Posterior cingulate gyrus (tissue), 11 donors: ENCODE results near the gene TMEM234.

Experiments
- DNase-seq, 10 donors: peaks; one replicate each; pipeline versions ENCODE4 v3.0.0 to v3.0.0-alpha.2; 2020 to 2021; ENCODE audit warnings: mixed read lengths in 3 of 10
- intact Hi-C: fragments of 100-400 bp; cut with DNase I; formaldehyde crosslinking; loops from one replicate; pipeline ENCODE4 v1.15.1; 2023

The TMEM234 gene

DNA sequence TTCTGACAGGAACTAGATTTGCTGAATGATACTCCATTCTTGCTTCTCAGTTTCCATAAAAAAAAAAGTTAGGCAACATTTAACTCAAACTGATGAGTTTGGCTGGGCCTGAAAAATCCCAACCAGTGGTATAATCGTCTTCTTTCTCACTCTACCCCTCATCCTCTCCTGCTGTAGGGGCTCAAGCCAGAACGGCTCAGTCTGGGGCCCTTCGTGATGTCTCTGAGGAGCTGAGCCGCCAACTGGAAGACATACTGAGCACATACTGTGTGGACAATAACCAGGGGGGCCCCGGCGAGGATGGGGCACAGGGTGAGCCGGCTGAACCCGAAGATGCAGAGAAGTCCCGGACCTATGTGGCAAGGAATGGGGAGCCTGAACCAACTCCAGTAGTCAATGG lies 41.1 kb downstream of the TMEM234 start:
- intact Hi-C loops: no loop called here
- DNase-seq: peak in 1 of 10 donors; percentile 65

DNA sequence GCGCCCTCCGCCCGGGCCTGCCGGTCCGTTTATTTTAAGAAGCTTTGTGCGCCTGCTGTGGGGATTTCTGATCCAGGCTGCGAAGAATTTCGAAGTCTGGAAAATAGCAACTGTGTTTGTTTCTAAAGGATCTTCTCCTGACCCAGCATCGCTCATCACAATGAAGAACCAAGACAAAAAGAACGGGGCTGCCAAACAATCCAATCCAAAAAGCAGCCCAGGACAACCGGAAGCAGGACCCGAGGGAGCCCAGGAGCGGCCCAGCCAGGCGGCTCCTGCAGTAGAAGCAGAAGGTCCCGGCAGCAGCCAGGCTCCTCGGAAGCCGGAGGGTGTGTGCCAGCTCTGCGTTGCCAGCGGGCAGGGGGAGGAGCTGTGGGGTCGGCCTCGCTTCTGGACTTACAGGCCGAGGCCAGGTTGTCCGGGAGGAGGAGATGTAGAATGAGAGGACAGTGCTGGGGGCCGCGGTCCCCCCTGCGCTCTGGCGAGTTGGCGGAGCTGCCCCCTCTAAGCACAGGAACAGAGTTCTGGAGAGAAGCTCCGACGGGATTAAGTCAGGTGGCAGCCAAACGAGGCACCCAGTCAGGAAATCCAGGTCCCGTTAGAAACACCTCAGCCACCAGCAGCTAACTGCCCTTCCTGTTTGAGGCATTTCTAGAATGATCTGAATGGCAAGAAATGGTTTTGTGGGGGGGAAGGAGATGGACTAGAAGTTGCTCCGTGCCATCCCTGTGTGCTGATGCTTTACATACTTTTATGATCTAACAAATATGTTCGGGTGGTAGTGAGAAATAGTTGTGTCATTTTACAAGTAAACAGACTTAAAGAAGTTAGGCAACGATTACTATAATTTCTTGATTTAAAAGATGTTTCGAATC lies 41.7 kb downstream of the TMEM234 start:
- peak in 5 of 10 donors; percentile 26 to 90 (median 80) for DNase-seq
- intact Hi-C loops: no loop called here

DNA sequence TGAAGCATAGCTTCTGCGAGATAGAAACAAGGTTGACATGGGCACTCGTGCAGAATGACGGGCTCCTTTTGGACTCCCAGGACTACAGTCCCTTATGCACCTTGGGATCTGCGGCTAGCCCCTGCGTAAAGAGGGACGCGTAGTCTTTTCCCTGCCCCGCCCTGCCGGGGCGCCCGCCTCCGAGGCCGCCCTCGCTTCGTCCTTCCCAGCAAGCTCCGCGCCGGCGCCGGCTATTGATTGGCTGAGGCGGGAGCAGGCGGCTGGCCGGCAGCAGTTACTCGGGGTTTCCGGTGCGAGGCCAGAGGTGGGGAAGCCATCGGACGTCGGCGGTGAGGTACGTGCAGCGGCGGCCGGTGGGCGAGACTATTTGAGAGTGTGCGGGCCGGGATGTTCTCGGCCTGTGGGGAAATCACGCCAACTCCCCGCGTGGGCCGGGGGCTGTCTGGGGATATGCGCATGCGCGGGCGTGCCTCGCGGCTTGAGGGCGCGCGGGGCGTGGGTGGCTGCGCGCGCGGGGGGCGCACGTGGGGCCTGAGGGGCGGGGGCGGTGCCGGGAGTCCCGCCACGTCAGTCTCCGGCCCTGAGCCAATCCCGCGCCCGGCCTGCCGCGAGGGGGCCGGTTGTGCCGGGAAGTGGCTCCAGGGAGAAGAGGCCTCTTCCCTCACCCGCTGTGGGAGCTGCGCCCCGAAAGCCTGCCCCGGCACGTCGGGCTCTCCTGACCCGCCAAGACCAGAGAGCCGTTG lies 42.5 kb downstream of the TMEM234 start, which contains the start of gene TXLNA:
Gene TXLNA, plus strand, starts transcription at position 233 of the 743 bp plus-strand sequence. CDS start 671 bp downstream, outside the sequence.
- DNase-seq: peak; percentile 92 to 99 (median 94)
- intact Hi-C loops: loop anchor here (10.0 kb wide), 1 partner anchor 65 kb away; no protein-coding TSS in a partner anchor

DNA sequence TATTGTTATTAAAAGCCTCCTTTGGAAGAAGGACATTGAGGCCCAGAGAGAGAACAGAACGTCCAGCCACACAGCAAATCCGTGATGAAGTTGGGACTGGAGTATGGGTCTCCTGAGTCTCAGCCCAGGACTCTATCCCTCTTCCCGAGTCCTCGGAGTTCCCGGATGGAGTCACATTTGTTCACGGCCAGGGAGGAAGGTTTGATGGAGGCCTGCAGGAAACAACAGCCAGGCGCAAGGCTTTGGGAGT lies 43.0 kb downstream of the TMEM234 start:
- intact Hi-C loops: loop anchor here (10.0 kb wide), 1 partner anchor 64 kb away; no protein-coding TSS in a partner anchor
- no peak for DNase-seq

DNA sequence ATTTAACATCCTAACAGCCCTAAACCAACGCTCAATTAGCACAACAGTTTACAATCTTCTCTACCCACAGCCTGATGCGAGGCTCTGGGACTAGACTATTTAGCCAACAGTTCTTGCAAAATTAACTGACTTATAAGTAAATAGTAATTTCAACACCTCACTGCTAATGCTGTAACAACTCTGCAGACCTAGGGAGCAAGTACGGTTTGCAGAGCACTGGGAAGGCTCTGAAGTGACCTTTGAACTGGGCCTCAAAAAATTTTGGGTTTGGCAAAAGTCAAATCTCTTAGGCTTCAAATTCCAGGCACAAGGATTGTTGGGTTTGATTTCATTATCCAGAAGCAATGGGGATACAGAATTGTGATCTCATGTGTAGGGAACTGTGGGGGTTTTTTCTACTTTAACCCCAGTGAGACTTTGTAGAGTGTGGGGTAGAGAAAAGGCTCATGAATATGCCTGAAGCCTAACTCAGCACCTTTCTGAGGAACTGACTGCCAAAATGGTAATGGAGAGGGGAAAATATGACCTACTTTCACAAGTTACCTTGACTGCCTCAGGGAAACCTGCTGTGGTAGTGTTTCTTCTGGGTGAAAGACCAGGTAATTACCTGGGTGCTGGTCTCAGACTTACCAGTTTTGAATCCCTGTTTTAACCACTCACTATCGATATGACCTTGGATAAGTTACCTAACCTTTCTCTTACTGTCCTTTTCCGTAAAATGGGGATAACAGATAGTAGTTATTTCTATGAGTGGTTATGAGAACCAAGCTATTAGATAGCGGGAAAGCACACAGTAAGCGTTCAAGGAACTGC lies 43.6 kb downstream of the TMEM234 start:
- intact Hi-C loops: loop anchor here (10.0 kb wide), 1 partner anchor 64 kb away; no protein-coding TSS in a partner anchor
- DNase-seq: no peak

DNA sequence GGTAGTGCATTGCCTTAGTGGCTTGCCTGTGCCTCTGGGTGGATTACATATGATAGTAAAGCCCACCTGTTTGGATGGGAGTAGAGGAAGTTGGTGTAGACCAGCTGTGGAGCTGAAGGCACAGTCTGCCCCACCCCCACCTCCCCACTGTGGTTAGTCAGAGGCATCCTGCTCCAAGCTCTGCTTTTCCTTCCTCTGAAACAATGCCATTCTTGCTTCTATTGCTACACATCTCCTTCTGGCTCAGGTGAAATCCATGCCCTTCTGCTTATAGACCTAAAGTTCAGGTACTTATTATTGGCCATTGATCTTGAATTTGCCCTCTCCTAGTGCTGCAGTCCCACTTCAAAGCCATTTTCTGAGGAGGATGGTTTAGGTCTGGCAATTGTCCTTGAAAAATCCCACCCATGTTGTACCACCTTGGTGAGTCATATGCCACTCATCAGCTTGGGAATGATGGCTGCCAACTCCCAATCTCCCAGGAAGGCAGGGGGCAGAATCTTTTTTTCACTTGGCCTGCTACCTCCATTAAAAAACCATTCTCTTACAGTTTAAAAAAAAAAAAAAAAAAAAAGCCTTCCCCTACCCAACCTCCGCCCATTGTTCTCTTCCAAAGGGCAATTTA lies 49.4 kb downstream of the TMEM234 start:
- intact Hi-C loops: loop anchor here (10.0 kb wide), 1 partner anchor 58 kb away; no protein-coding TSS in a partner anchor
- no peak for DNase-seq

DNA sequence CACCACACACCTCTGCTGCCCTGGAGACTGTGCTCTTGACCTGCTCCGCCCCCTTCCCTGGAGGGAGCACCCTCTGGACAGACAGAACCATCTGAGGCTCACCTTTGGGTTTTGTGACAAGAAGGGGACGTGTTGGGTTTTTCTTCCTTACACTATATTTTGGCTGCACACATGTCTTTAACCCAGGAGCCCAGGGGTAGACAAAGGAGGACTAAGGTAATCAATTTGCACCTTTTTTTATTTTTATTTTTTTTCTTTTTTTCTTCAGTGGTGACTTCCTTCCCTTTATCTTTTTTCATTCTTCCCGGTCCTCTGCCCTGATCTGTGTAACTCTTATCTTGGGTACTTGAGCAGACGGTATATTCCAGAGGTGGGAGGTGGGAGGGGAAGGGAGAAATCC lies 51.2 kb downstream of the TMEM234 start:
- DNase-seq: no peak
- intact Hi-C loops: loop anchor here (10.0 kb wide), 1 partner anchor 56 kb away; no protein-coding TSS in a partner anchor
